Memory B cell (primary cell): Measurements from ENCODE around the gene CHCHD6.

Source experiments
- ATAC-seq: fragments of 150-1000 bp; cut with Tn5 transposase; 2 replicates; pipeline ENCODE4 v1.10.0; 2021; ENCODE audit warnings: low read depth, mild to moderate bottlenecking, moderate library complexity
- DNase-seq, 2 donors: peaks; one replicate each; pipeline ENCODE4 v3.0.0; 2022; ENCODE audit warnings: low spot score in 2 of 2
- H3K27ac Mint-ChIP-seq: one replicate; pipeline ENCODE4 v1.8.0; 2022; ENCODE audit warnings: mild to moderate bottlenecking, moderate library complexity, mixed read lengths
- H3K27me3 Mint-ChIP-seq: one replicate; pipeline ENCODE4 v1.8.0; 2022; ENCODE audit warnings: mixed read lengths
- H3K36me3 Mint-ChIP-seq: one replicate; pipeline ENCODE4 v1.8.0; 2022; ENCODE audit warnings: mild to moderate bottlenecking, mixed read lengths
- H3K4me1 Mint-ChIP-seq: one replicate; pipeline ENCODE4 v1.8.0; 2022; ENCODE audit warnings: mixed read lengths
- H3K4me3 Mint-ChIP-seq: one replicate; pipeline ENCODE4 v1.8.0; 2022; ENCODE audit warnings: mild to moderate bottlenecking, moderate library complexity, mixed read lengths
- H3K9me3 Mint-ChIP-seq: one replicate; pipeline ENCODE4 v1.8.0; 2022; ENCODE audit warnings: mixed read lengths

The CHCHD6 gene

GRCh38 chr3:126886217-126886616, 182.2 kb downstream of the CHCHD6 start:
- DNase-seq: no peak
- H3K27me3 Mint-ChIP-seq: peaks cover 4% of the 10 kb centered on the region
- H3K27ac Mint-ChIP-seq: no peak overlapping the region
- peaks cover 2% of the 10 kb centered on the region for H3K4me1 Mint-ChIP-seq
- ATAC-seq: no peak
- H3K9me3 Mint-ChIP-seq: no peaks in the 10 kb centered on the region
- peaks cover 22% of the 10 kb centered on the region for H3K36me3 Mint-ChIP-seq
- H3K4me3 Mint-ChIP-seq: no peak overlapping the region

GRCh38 chr3:126887686-126888085, 183.6 kb downstream of the CHCHD6 start:
- no peak for ATAC-seq
- H3K4me1 Mint-ChIP-seq: peaks cover 2% of the 10 kb centered on the region
- DNase-seq: no peak
- H3K27me3 Mint-ChIP-seq: peaks cover 4% of the 10 kb centered on the region
- peaks cover 24% of the 10 kb centered on the region for H3K36me3 Mint-ChIP-seq
- no peaks in the 10 kb centered on the region for H3K9me3 Mint-ChIP-seq
- H3K4me3 Mint-ChIP-seq: no peak overlapping the region
- no peak overlapping the region for H3K27ac Mint-ChIP-seq

- Mint-ChIP-seq H3K36me3 (peaks cover 24% of the 10 kb centered on the region), H3K4me1 (peaks cover 2% of the 10 kb centered on the region), H3K27me3 (peaks cover 4% of the 10 kb centered on the region), H3K9me3 (no peaks in the 10 kb centered on the region), H3K27ac (no peak overlapping the region), H3K4me3 (no peak overlapping the region)
- ATAC-seq: no peak
- no peak for DNase-seq
These were observed 184.2 kb downstream of the CHCHD6 start for GRCh38 chr3:126888186-126888760.

- DNase-seq (no peak), ATAC-seq (no peak)
- Mint-ChIP-seq H3K27ac (no peak overlapping the region), H3K27me3 (peaks cover 5% of the 10 kb centered on the region), H3K4me3 (no peak overlapping the region), H3K4me1 (peaks cover 2% of the 10 kb centered on the region), H3K9me3 (no peaks in the 10 kb centered on the region), H3K36me3 (peaks cover 24% of the 10 kb centered on the region)
These were observed 185.5 kb downstream of the CHCHD6 start for GRCh38 chr3:126889276-126890201.

GRCh38 chr3:126891141-126891540, 187.1 kb downstream of the CHCHD6 start:
- no peak for ATAC-seq
- Mint-ChIP-seq H3K4me1 (peaks cover 2% of the 10 kb centered on the region), H3K9me3 (no peaks in the 10 kb centered on the region)

GRCh38 chr3:126891791-126892190, 187.8 kb downstream of the CHCHD6 start:
- H3K27me3 Mint-ChIP-seq: peaks cover 5% of the 10 kb centered on the region
- no peak for ATAC-seq
- peaks cover 2% of the 10 kb centered on the region for H3K4me1 Mint-ChIP-seq
- DNase-seq: no peak
- peaks cover 21% of the 10 kb centered on the region for H3K36me3 Mint-ChIP-seq
- H3K9me3 Mint-ChIP-seq: no peaks in the 10 kb centered on the region
- H3K27ac Mint-ChIP-seq: no peak overlapping the region
- H3K4me3 Mint-ChIP-seq: no peak overlapping the region

More at GRCh38 chr3:126891141-126891540, 187.1 kb downstream of the CHCHD6 start:
- DNase-seq: no peak
- Mint-ChIP-seq H3K27me3 (peaks cover 5% of the 10 kb centered on the region), H3K36me3 (peaks cover 23% of the 10 kb centered on the region), H3K4me3 (no peak overlapping the region), H3K27ac (no peak overlapping the region)

GRCh38 chr3:126893651-126894050, 189.6 kb downstream of the CHCHD6 start:
- Mint-ChIP-seq H3K27ac (no peak overlapping the region), H3K4me3 (no peak overlapping the region), H3K9me3 (no peaks in the 10 kb centered on the region), H3K36me3 (peaks cover 13% of the 10 kb centered on the region), H3K4me1 (no peaks in the 10 kb centered on the region), H3K27me3 (peaks cover 5% of the 10 kb centered on the region)
- DNase-seq (no peak), ATAC-seq (no peak)

GRCh38 chr3:126894475-126894874, 190.4 kb downstream of the CHCHD6 start:
- H3K27ac Mint-ChIP-seq: no peak overlapping the region

GRCh38 chr3:126895178-126896066, 191.4 kb downstream of the CHCHD6 start:
- Mint-ChIP-seq H3K27ac (no peak overlapping the region), H3K27me3 (peaks cover 5% of the 10 kb centered on the region), H3K4me1 (no peaks in the 10 kb centered on the region), H3K36me3 (peaks cover 10% of the 10 kb centered on the region), H3K4me3 (no peak overlapping the region), H3K9me3 (no peaks in the 10 kb centered on the region)
- ATAC-seq (no peak), DNase-seq (no peak)

More at GRCh38 chr3:126894475-126894874, 190.4 kb downstream of the CHCHD6 start:
- H3K27me3 Mint-ChIP-seq: peaks cover 5% of the 10 kb centered on the region
- H3K4me1 Mint-ChIP-seq: no peaks in the 10 kb centered on the region
- no peaks in the 10 kb centered on the region for H3K9me3 Mint-ChIP-seq
- DNase-seq (no peak), ATAC-seq (no peak)
- peaks cover 9% of the 10 kb centered on the region for H3K36me3 Mint-ChIP-seq
- no peak overlapping the region for H3K4me3 Mint-ChIP-seq

GRCh38 chr3:126896067-126896441, 192.0 kb downstream of the CHCHD6 start:
- no peaks in the 10 kb centered on the region for H3K4me1 Mint-ChIP-seq
- no peaks in the 10 kb centered on the region for H3K9me3 Mint-ChIP-seq
- no peak overlapping the region for H3K4me3 Mint-ChIP-seq
- peaks cover 8% of the 10 kb centered on the region for H3K36me3 Mint-ChIP-seq
- H3K27me3 Mint-ChIP-seq: peaks cover 4% of the 10 kb centered on the region
- ATAC-seq (no peak), DNase-seq (no peak)
- H3K27ac Mint-ChIP-seq: no peak overlapping the region

GRCh38 chr3:126896968-126897367, 192.9 kb downstream of the CHCHD6 start:
- Mint-ChIP-seq H3K4me1 (no peaks in the 10 kb centered on the region), H3K9me3 (no peaks in the 10 kb centered on the region), H3K27me3 (peaks cover 4% of the 10 kb centered on the region), H3K27ac (no peak overlapping the region), H3K36me3 (peaks cover 12% of the 10 kb centered on the region), H3K4me3 (no peak overlapping the region)
- DNase-seq (no peak), ATAC-seq (no peak)

- ATAC-seq (no peak), DNase-seq (no peak)
- Mint-ChIP-seq H3K4me3 (no peak overlapping the region), H3K9me3 (no peaks in the 10 kb centered on the region), H3K36me3 (peaks cover 12% of the 10 kb centered on the region), H3K4me1 (no peaks in the 10 kb centered on the region), H3K27ac (no peak overlapping the region), H3K27me3 (peaks cover 4% of the 10 kb centered on the region)
These were observed 193.9 kb downstream of the CHCHD6 start for GRCh38 chr3:126897943-126898342.

- H3K36me3 Mint-ChIP-seq: peaks cover 9% of the 10 kb centered on the region
- ATAC-seq: no peak
- H3K27me3 Mint-ChIP-seq: peaks cover 2% of the 10 kb centered on the region
- no peak overlapping the region for H3K27ac Mint-ChIP-seq
- no peaks in the 10 kb centered on the region for H3K9me3 Mint-ChIP-seq
- H3K4me1 Mint-ChIP-seq: no peaks in the 10 kb centered on the region
- no peak for DNase-seq
- H3K4me3 Mint-ChIP-seq: no peak overlapping the region
These were observed 197.0 kb downstream of the CHCHD6 start for GRCh38 chr3:126900859-126901540.
